GM13977 (cell line): Measurements from ENCODE around the gene SFMBT2.
A peak's percentile ranks its signal among the peaks of the same experiment; 100 is the strongest.
"Not testable (repeated sequence)": the region's sequence is repeated elsewhere in the genome, so short reads cannot be mapped to it uniquely, and the experiment has no call there.

Experiments used
- DNase-seq: peaks from one replicate; pipeline ENCODE4 v3.0.0; 2012; ENCODE audit warnings: low spot score
- CTCF ChIP-seq: IDR thresholded peaks from 2 replicates; pipeline ENCODE4 v1.5.1; 2012; ENCODE audit warnings: mild to moderate bottlenecking, control low read depth; ENCODE audit not compliant: insufficient read depth; ENCODE audit errors: extremely low read depth, missing control alignments
- in situ Hi-C: fragments of 300-500 bp; cut with MboI; formaldehyde crosslinking; loops from one replicate; pipeline ENCODE4 v1.12.0; 2022; ENCODE audit warnings: low sequenced_read_pairs, low pct_unique_long_range_greater_than_20kb, mixed read lengths, inconsistent platforms; ENCODE audit not compliant: unreplicated experiment

SFMBT2 gene

GRCh38 chr10:7189909-7190308, 220.9 kb downstream of the SFMBT2 start:
- TF ChIP-seq CTCF: no peak
- in situ Hi-C loops: no loop called here
- no peak for DNase-seq

- TF ChIP-seq CTCF: no peak
- in situ Hi-C loops: no loop called here
- DNase-seq: no peak
Observed at GRCh38 chr10:7188456-7189050, 222.3 kb downstream of the SFMBT2 start.

- no peak for TF ChIP-seq CTCF
- in situ Hi-C loops: no loop called here
- DNase-seq: no peak
Observed at GRCh38 chr10:7186387-7187018, 224.3 kb downstream of the SFMBT2 start.

- in situ Hi-C loops: no loop called here
- no peak for TF ChIP-seq CTCF
- no peak for DNase-seq
Observed at GRCh38 chr10:7185367-7185690, 225.5 kb downstream of the SFMBT2 start.

- TF ChIP-seq CTCF: no peak
- DNase-seq: peak; percentile 31
- in situ Hi-C loops: no loop called here
Observed at GRCh38 chr10:7184660-7185366, 226.0 kb downstream of the SFMBT2 start.

GRCh38 chr10:7184116-7184515, 226.7 kb downstream of the SFMBT2 start:
- in situ Hi-C loops, DNase-seq: not testable (repeated sequence)

- in situ Hi-C loops, DNase-seq: not testable (repeated sequence)
Observed at GRCh38 chr10:7182327-7182726, 228.5 kb downstream of the SFMBT2 start.
